Calu3 (cell line): ENCODE measurements around the gene CTCF. TPM values are rescaled to one million over a fixed set of nuclear protein-coding genes. Genes with fewer than 3 reads are reported as not detected.
A peak's percentile ranks its signal among the peaks of the same experiment; 100 is the strongest.

Experiments used
- BruUV-seq: library from RNA; stranded (reverse); fragments of 400-500 nt; replicated peaks from 2 replicates; lab custom pipeline; 2021; lab: Mats Ljungman, UMichigan
- CTCF ChIA-PET: fragments of 300-600 bp; sonication (Branson Sonifier 250); formaldehyde crosslinking; loops from one replicate; lab custom pipeline; 2022; ENCODE audit warnings: antibody characterized with exemption; lab: Charles Lee
- DNase-seq: peaks from one replicate; pipeline ENCODE4 v3.0.0; 2022
- H3K27ac Mint-ChIP-seq: one replicate; pipeline ENCODE4 v1.8.0; 2022; ENCODE audit warnings: mixed read lengths; ENCODE audit not compliant: unreplicated experiment
- H3K27me3 Mint-ChIP-seq: one replicate; pipeline ENCODE4 v1.8.0; 2022; ENCODE audit warnings: mixed read lengths; ENCODE audit not compliant: unreplicated experiment
- H3K36me3 Mint-ChIP-seq: one replicate; pipeline ENCODE4 v1.8.0; 2022; ENCODE audit warnings: mild to moderate bottlenecking, moderate library complexity, mixed read lengths; ENCODE audit not compliant: insufficient read depth, unreplicated experiment
- H3K4me1 Mint-ChIP-seq: one replicate; pipeline ENCODE4 v1.8.0; 2022; ENCODE audit warnings: mild to moderate bottlenecking, low read depth, mixed read lengths; ENCODE audit not compliant: unreplicated experiment
- H3K4me3 Mint-ChIP-seq: one replicate; pipeline ENCODE4 v1.8.0; 2022; ENCODE audit warnings: mild to moderate bottlenecking, low read depth, moderate library complexity, mixed read lengths; ENCODE audit not compliant: unreplicated experiment
- H3K9me3 Mint-ChIP-seq: one replicate; pipeline ENCODE4 v1.8.0; 2022; ENCODE audit warnings: low read depth, mixed read lengths; ENCODE audit not compliant: unreplicated experiment
- intact Hi-C: fragments of 100-400 bp; cut with micrococcal nuclease; formaldehyde crosslinking; loops from one replicate; pipeline ENCODE4 v1.10.0; 2022; ENCODE audit not compliant: unreplicated experiment
- total RNA-seq: library from RNA; stranded (reverse); gene quantifications from 2 replicates; pipeline ENCODE4 v1.2.3, GENCODE V29; 2022
- TF ChIP-seq, protein P1 (sequence below): fragments of 200-600 bp; IDR thresholded peaks from one replicate; pipeline ENCODE4 v1.8.0; 2022; ENCODE audit warnings: antibody characterized with exemption; ENCODE audit not compliant: unreplicated experiment

The CTCF gene
- total RNA-seq, 1 experiment from 2014 or later, result 52.1 TPM

DNA sequence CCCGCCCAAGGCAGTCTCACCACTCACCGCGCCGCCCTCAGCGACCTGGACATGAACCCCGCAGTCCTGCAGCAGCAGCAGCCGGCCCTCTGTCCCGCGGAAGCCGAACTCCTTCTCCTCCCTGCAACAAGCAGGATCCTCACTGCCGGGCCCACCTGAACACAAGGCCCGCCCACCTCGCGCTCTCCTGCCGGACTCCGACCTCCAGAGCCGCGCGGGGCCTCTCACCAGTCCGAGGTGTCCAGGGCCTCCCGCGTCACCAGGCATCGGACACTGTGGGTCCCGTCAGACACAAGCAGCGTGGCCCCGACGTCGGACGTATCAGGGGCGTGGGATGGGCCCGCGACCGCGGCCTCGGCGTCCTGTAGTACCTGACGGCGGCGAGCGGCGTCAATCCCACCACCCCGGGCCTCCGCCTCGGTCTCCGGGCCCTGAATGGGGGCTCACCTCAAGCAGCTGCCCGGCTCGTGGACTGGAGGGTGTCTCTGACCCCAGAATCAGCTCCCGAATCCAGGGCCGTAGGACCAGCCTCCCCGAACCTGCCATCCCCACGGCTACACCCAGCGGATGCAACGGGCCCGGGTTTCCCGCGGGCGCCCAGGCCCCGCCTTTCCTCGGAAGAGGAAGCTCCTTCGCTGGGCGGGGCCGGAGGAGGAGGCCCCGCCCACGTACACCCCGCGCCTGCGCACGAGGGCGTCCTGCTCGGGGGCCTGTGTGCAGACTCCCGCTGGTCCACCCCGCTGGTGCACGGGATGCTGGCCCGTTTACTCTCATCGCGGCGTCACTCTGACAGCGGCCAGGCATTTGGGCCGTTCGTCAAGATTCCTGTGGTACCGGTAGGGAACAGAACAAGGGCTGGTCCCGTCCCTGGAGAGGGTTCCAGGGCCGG is 97.6 kb downstream of the CTCF start, which contains the start of gene ACD:
Gene ACD (minus strand): TSS at position 586 of the 889 bp plus-strand sequence. CDS start 40 bp downstream, at position 546.
- BruUV-seq, result TSS peak; percentile 61
- peak; percentile 97 for DNase-seq
- TF ChIP-seq, protein P1, sequence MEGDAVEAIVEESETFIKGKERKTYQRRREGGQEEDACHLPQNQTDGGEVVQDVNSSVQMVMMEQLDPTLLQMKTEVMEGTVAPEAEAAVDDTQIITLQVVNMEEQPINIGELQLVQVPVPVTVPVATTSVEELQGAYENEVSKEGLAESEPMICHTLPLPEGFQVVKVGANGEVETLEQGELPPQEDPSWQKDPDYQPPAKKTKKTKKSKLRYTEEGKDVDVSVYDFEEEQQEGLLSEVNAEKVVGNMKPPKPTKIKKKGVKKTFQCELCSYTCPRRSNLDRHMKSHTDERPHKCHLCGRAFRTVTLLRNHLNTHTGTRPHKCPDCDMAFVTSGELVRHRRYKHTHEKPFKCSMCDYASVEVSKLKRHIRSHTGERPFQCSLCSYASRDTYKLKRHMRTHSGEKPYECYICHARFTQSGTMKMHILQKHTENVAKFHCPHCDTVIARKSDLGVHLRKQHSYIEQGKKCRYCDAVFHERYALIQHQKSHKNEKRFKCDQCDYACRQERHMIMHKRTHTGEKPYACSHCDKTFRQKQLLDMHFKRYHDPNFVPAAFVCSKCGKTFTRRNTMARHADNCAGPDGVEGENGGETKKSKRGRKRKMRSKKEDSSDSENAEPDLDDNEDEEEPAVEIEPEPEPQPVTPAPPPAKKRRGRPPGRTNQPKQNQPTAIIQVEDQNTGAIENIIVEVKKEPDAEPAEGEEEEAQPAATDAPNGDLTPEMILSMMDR, result no peak
- CTCF ChIA-PET, result interaction anchor here (0.6 to 2.1 kb wide), 15 partner anchors 9 to 358 kb away, joined by 3 to 15 read pairs (median 4); partner anchors contain the start of genes ATP6V0D1, CARMIL2 and GFOD2
- Mint-ChIP-seq H3K4me3 (peak within 1 kb of the TSS; percentile 99), H3K4me1 (no peaks in the 10 kb centered on the region), H3K36me3 (peaks cover 55% of the 10 kb centered on the region), H3K9me3 (no peaks in the 10 kb centered on the region), H3K27ac (peak within 1 kb of the TSS; percentile 96), H3K27me3 (peaks cover 13% of the 10 kb centered on the region)
- intact Hi-C loops, result no loop called here

DNA sequence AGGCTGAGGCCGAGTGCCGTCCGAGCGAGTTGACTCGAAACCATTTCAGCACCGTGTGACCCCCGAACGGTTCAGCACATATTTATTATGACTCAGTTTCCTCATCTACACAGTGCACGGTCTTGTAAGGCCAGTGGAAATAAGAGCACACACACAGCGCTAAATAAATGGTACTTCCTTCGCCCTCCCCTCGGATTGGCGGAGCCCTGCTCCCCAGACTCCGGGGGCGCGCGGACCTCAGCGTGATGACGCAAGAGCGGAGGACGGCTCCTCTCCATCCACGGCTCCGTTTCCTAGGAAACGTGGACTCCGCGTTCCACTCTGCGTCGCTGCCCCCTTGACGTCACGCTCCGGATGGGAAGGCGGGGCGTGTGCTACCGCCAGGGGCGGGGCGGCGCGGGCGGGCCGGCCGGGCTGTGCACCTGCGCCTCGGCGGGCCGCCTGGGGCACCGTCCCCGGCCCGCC is 98.3 kb downstream of the CTCF start, which contains the start of gene PARD6A:
Gene PARD6A (plus strand): TSS at position 397 of the 465 bp plus-strand sequence. CDS start 79 bp downstream, outside the sequence.
- H3K4me1 Mint-ChIP-seq, result no peaks in the 10 kb centered on the region
- H3K9me3 Mint-ChIP-seq, result no peaks in the 10 kb centered on the region
- BruUV-seq, result no TSS peak
- TF ChIP-seq, protein P1, result no peak
- H3K27me3 Mint-ChIP-seq, result peaks cover 6% of the 10 kb centered on the region
- CTCF ChIA-PET, result interaction anchor here (0.6 to 2.1 kb wide), 14 partner anchors 10 to 358 kb away, joined by 3 to 15 read pairs (median 4); partner anchors contain the start of genes ATP6V0D1, CARMIL2 and GFOD2
- H3K27ac Mint-ChIP-seq, result peak within 1 kb of the TSS; percentile 96
- intact Hi-C loops, result no loop called here
- peak within 1 kb of the TSS; percentile 99 for H3K4me3 Mint-ChIP-seq
- DNase-seq, result peak; percentile 96
- H3K36me3 Mint-ChIP-seq, result peaks cover 59% of the 10 kb centered on the region

DNA sequence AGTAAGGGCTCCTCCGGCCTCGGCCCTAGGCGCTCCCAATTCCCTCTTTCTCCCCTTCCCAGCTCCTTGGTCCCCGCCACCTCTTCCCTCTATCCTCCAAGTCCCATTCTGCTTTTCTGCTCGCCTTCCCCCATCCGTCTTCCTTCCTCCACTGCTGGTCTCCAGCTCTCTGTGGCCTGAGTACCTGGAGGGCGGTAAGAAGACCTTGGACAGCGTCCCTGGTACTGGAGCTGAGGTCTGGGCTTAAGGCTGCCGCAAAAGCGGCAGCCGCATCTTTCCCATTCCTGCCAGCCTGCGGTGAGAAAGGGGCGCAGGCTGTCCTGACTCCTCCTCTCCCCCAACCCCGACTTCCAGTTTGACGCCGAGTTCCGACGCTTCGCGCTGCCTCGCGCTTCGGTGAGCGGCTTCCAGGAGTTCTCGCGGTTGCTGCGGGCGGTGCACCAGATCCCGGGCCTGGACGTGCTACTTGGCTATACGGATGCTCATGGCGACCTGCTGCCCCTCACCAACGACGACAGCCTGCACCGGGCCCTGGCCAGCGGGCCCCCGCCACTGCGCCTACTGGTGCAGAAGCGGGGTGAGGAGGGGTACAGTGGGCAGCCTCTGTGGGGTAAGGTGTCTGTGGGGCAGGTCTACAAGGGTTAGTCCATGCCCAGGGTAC is 98.9 kb downstream of the CTCF start:
- TF ChIP-seq, protein P1, result no peak
- intact Hi-C loops, result no loop called here
- H3K9me3 Mint-ChIP-seq, result no peaks in the 10 kb centered on the region
- BruUV-seq, result no TSS peak
- H3K27ac Mint-ChIP-seq, result peak overlapping the region; percentile 96
- H3K4me3 Mint-ChIP-seq, result peak overlapping the region; percentile 99
- no peak for DNase-seq
- no peaks in the 10 kb centered on the region for H3K4me1 Mint-ChIP-seq
- peaks cover under 1% of the 10 kb centered on the region for H3K27me3 Mint-ChIP-seq
- CTCF ChIA-PET, result interaction anchor here (1.5 to 2.1 kb wide), 3 partner anchors 100 to 140 kb away, joined by 4 to 15 read pairs (median 6); no protein-coding TSS in a partner anchor
- H3K36me3 Mint-ChIP-seq, result peaks cover 62% of the 10 kb centered on the region
